Kidney epithelial cell (primary cell): ENCODE measurements around the gene ST14. TPM values are rescaled to one million over a fixed set of nuclear protein-coding genes. Genes with fewer than 3 reads are reported as not detected.
"Not testable (repeated sequence)": the region's sequence is repeated elsewhere in the genome, so short reads cannot be mapped to it uniquely, and the experiment has no call there.

ENCODE experiments used
- DNase-seq: peaks from one replicate; pipeline ENCODE4 v3.0.0-alpha.2; 2010; ENCODE audit warnings: low read depth
- H3K27me3 ChIP-seq: 2 replicates; pipeline ENCODE4 v1.6.0; 2011; ENCODE audit warnings: low read length; ENCODE audit not compliant: control insufficient read depth, insufficient read depth
- H3K36me3 ChIP-seq: 2 replicates; pipeline ENCODE4 v1.5.1; 2011; ENCODE audit warnings: low read length; ENCODE audit not compliant: control insufficient read depth, insufficient read depth
- H3K4me3 ChIP-seq: 2 replicates; pipeline ENCODE4 v1.5.1; 2011; ENCODE audit warnings: low read depth, mild to moderate bottlenecking, control low read depth, low read length
- CTCF ChIP-seq: IDR thresholded peaks from 2 replicates; pipeline ENCODE4 v1.5.1; 2011; ENCODE audit warnings: mild to moderate bottlenecking, moderate library complexity, low read length, control low read depth, inconsistent platforms; ENCODE audit not compliant: insufficient read depth, poor library complexity, severe bottlenecking
- total RNA-seq: library from RNA; depleted of rRNA; stranded (reverse); fragments of >200 nt; gene quantifications from 2 replicates; pipeline ENCODE4 v1.2.3, GENCODE V29; 2015

Gene ST14
- total RNA-seq, 1 donor from 2014 or later, result 93.0 TPM

GRCh38 chr11:130246738-130247137 lies 87.2 kb downstream of the ST14 start:
- no peak for DNase-seq

GRCh38 chr11:130247319-130247718 lies 87.7 kb downstream of the ST14 start:
- Histone ChIP-seq H3K4me3 (no peak overlapping the region), H3K36me3 (no peaks in the 10 kb centered on the region), H3K27me3 (no peaks in the 10 kb centered on the region)
- no peak for TF ChIP-seq CTCF
- DNase-seq, result no peak

More at GRCh38 chr11:130246738-130247137, 87.2 kb downstream of the ST14 start:
- Histone ChIP-seq H3K4me3 (no peak overlapping the region), H3K36me3 (no peaks in the 10 kb centered on the region), H3K27me3 (no peaks in the 10 kb centered on the region)
- no peak for TF ChIP-seq CTCF

GRCh38 chr11:130249371-130249770 lies 89.8 kb downstream of the ST14 start:
- H3K4me3 ChIP-seq, result no peak overlapping the region
- no peak for TF ChIP-seq CTCF
- no peaks in the 10 kb centered on the region for H3K27me3 ChIP-seq

GRCh38 chr11:130249929-130250328 lies 90.3 kb downstream of the ST14 start:
- not testable (repeated sequence) for DNase-seq, H3K36me3 ChIP-seq, H3K4me3 ChIP-seq, H3K27me3 ChIP-seq

More at GRCh38 chr11:130249371-130249770, 89.8 kb downstream of the ST14 start:
- DNase-seq, result no peak
- H3K36me3 ChIP-seq, result no peaks in the 10 kb centered on the region

GRCh38 chr11:130251763-130252162 lies 92.2 kb downstream of the ST14 start:
- DNase-seq, H3K36me3 ChIP-seq, H3K4me3 ChIP-seq, H3K27me3 ChIP-seq: not testable (repeated sequence)

Other genes with a start within 250 kb of the ST14 start
- 7.1 and 9.9 TPM in 2 replicates for gene PRDM10, start 156.9 kb upstream of the ST14 start, total RNA-seq
- 501 and 586 TPM in 2 replicates for gene APLP2, start 89.9 kb upstream of the ST14 start, total RNA-seq
- 18.8 and 19.6 TPM in 2 replicates for gene ZBTB44, start 155.1 kb downstream of the ST14 start, total RNA-seq